HG02938 (cell line): ENCODE data around the gene SF3B2.
"Not testable (repeated sequence)": the region's sequence is repeated elsewhere in the genome, so short reads cannot be mapped to it uniquely, and the experiment has no call there.

Source experiments
- ATAC-seq: cut with Tn5 transposase; IDR thresholded peaks from one replicate; pipeline ENCODE4 v1.9.1; 2021; ENCODE audit warnings: mild to moderate bottlenecking, moderate library complexity; ENCODE audit not compliant: unreplicated experiment

The SF3B2 gene

DNA sequence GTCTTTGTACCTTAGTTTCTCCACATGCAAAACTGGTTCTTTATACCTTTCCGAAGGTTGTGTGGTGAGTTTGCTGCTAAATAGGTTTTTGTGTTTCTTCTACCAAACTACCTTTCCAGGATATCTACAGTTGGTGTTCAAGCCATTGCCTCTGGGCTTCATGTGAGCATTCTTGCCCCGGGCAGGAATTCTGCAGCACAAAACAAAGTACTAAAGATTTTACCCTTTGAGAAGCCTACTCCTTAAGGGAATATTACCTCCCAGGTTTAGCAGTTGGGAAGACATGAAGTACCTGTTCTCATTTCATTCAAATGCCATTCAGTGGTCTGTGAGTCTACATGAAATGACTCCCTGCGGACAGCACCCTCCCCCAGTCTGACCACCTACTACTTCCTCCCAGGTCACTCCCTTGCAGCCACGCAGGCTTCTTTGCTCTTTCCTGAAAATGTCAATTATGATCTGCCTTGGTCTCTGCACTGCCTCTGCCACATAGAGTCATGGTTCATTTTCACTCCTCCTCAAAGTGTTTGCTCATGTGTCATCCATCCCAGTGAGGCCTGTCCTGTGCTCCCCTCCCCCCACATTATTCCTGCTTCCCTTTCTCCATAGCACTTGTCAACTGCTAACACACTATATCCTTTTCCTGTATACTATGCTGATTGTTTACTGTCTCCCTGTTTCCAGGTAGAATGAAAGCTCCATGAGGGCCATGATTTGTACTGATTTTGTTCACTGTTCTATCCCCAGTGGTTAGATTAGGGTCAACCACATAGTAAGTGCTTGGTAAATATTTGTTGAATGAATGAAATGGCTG lies 54.8 kb downstream of the SF3B2 start:
- ATAC-seq, result no peak

DNA sequence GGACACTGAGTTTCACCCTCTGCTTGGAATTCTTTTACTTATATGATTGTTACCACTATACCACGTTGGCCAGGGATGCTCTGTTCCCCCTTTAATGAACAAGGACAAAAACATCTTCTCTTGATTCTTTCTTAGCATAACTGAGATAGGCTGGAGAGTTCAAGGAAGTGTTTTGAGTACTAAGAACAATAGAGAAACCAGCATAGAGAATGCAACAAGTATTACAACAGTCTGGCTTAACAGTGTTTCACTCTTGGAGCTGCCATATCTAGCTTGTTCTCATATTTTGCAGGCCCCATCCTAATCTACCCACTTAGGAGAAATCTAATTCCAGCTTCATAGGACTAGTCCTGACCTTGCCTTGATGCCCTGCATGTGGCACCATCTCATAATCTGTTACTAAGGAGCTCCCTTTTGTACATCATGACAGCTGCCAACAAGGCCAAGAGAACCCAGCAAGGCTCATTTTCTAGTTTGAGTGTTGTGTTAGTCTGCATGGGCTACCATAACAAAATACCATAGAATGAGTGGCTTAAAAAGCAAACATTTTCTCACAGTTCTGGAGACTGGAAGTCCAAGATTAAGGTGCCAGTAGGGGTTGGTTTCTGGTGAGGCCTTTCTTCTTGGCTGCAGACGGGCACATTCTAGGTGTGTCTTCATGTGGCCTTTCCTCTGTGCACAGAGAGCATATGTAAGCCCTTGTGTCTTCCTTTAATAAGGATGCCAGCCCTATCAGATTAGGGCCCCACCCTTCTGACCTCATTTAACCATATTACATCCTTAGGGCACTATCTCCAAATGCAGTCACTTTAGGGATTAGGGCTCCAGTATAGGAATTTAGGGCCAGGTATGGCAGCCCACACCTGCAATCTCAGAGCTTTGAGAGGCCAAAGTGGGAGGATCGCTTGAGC lies 55.7 kb downstream of the SF3B2 start:
- ATAC-seq, result no peak

DNA sequence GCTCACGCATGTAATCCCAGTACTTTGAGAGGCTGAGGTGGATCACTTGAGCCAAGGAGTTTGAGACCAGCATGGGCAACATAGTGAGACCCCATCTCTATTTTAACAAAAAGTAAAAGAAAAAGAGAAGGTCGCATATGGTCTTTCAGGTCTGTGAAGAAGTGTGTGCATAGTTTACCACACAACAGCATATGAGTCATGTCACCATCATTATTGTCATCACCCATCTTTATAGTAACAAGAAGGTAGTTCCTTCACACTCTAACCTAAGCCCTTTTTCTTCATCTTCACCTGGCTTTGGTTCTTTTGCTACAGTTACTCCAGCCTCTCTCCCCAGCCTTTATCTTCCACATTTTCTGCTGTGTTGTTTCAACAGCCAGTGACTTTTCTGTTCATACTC lies 57.1 kb downstream of the SF3B2 start:
- no peak for ATAC-seq

DNA sequence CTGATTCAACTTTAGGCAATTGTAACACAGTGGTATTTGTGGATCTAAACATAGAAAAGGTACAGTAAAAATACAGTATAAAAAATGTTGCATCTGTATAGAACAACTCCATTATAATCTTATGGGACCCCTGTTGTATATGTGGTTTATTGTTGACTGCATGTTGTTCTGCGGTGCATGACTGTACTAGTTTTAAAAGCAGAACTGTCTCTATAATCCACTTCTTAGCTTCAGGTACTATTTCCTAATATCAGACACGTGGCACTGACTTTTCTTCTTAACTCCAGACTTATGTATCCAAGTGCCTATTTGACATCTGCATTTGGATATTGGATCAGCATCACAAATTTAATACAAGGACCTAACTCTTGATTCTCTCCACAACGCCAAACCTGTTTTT lies 59.0 kb downstream of the SF3B2 start:
- no peak for ATAC-seq

DNA sequence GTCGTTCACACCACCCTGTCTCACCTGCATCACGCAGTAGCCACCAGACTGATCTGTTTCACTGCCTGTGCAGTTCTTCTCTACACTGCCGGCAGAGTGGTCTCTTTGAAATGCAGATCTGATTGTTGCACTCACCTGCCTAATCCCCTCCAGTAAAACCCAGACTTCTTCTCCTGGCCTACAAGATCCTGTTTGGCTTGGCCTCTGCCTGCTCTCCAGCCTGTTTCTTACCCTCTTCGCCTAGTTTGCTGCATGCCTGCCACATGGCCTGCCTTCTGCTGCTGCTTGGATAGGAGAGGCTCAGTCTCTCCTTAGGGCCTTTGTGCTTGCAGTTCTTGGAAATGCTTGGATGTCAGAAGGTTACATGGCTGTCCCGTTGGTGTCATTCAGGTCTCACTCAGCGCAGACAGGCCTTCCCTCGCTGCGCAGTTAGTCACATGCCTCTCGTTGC lies 59.9 kb downstream of the SF3B2 start:
- no peak for ATAC-seq

DNA sequence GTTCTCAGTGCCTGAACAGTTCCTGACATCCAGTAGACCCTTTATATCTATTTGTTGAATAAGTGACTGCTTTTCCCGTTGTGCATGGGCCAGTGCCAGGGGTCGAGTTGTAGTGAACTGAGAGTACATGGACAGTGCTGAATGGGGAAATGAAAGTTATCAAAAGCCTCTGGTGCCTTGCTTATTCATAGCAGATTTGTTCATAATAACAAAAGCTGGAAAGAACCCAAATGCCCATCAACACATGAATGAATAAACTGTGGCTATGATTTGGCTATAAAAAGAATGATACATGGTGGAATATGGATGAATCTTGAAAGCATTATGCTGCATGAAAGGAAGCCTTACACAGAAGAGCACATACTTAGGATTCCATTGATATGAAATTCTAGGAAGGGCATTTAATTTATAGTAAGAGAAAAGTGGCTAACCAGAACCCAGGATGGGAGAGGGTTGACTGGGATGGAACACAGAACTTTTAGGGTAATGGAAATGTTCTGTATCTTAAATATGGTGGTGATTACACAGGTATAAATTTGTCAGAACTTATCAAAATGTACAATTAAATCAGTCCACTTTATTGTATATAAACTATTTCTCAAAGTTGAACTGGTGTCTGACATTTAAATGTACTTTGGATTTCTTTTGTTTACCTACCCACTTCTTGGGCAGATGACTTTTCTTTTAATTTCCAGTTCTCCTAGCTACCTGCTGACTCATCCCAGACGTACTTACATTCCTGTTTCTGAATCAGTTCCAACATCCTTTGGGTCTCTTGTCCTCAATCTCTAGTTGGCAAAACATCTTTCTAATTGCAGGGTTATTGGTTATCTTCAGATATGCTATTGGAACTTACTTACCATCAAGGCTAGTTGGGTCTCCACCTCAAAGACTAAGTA lies 60.7 kb downstream of the SF3B2 start:
- ATAC-seq, result no peak

DNA sequence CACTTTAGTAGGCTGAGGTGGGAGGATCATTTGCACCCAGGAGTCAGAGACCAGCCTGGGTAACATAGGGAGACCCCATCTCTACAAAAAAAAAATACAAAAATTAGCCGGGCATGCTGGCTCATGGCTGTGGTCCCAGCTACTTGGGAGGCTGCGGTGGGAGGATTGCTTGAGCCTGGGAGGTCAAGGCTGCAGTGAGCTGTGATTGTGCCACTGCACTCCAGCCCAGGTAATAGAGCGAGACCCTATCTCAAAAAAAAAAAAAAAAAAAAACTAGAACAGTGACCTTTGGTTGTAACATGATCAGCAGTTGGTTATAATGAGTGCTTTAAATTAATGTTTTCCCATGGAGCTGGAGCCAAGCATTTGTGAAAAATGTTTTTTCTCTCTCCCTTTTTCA lies 62.8 kb downstream of the SF3B2 start:
- not testable (repeated sequence) for ATAC-seq

DNA sequence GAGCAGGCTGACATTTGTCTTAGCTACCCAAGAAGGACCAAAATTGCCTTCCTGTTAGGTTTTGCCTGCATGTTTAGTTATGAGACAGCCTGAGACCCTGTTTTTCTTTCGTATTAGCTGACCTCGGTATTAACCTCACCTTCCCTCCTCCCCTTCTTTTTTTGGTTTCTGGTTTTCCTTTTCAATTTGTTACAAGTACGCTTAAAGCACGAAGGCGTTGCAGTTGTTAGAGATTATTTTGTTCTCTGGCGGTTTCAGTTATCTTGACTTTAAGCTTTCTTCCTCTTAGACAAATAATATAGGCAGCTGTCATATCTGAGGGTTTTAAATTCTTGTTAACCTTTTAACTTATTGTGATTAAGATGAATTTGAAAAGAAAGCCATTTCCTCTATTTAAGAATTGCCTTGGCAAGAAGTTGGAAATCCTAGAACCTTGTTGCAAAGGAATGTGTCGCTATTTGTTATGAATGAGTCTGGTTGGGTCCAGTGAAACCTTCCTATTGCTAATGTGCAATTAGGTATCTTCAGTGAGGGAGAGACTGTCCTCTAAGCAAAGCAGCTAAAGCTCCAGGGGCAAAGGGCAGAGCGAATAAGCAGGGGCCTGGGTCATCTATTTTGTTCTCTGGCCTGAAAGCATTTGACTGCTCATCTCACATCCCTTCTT lies 63.6 kb downstream of the SF3B2 start:
- ATAC-seq, result peak; percentile 64

DNA sequence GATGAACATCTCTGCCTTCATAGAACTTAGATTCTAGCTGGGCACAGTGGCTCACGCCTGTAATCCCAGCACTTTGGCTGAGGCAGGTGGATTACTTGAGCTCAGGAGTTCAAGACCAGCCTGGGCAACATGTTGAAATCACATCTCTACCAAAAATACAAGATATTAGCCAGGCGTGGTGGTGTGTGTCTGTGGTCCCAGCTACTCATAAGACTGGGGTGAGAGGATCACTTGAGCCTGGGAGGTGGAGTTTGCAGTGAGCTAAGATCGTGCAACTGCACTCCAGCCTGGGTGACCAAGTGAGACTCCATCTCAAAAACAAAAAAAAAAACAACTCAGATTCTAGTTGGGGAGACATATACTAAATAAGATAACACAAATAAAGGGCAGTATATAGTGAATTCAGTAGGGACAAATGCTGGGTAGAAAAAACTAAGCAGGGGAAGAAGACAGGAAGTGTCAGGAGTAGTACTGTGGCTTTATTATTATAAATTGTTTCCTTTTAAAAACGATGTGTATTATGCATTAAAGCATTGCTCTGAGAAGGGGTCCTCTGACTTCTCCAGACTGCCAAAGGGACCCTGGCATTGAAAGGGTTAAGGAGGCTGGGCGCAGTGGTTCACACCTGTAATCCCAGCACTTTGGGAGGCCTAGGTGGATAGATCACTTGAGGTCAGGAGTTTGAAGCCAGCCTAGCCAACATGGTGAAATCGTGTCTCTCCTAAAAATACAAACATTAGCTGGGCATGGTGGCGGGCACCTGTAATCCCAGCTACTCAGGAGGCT lies 64.6 kb downstream of the SF3B2 start:
- ATAC-seq, result no peak

DNA sequence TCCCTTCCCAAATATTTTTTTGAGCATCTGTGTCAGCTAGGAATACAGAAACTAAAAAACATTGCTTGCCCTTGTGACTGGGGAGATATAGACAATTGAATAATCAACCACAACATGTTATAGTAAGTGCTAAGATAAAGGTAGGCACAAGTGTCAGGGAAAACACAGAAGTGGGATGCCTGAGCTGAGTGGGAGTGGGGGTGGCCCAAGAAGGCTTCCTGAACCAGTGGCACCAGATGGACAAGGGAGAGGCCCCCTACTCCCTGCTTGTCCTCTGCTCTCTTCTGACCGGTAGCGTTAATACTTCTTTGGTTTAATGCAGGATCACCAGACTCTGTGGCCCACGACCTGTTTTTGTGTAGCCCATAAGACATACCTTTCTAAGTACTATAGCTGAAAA lies 66.7 kb downstream of the SF3B2 start:
- no peak for ATAC-seq
